Osteoblast (primary cell): ENCODE results near the gene ARHGAP12. TPM values are rescaled to one million over a fixed set of nuclear protein-coding genes. Genes with fewer than 3 reads are reported as not detected.
A peak's percentile ranks its signal among the peaks of the same experiment; 100 is the strongest.

ENCODE experiments used
- DNase-seq: peaks from one replicate; pipeline ENCODE4 v3.0.0; 2011; ENCODE audit warnings: low spot score, mixed read lengths; ENCODE audit not compliant: insufficient read length; ENCODE audit errors: missing footprints
- H2AFZ ChIP-seq: 2 replicates; pipeline ENCODE4 v1.6.0; 2011; ENCODE audit warnings: mild to moderate bottlenecking, low read length
- H3K27ac ChIP-seq: 2 replicates; pipeline ENCODE4 v1.5.1; 2011; ENCODE audit warnings: mild to moderate bottlenecking, low read depth, low read length, moderate library complexity
- H3K27me3 ChIP-seq: 2 replicates; pipeline ENCODE4 v1.6.0; 2012; ENCODE audit warnings: mild to moderate bottlenecking, control low read depth, inconsistent platforms, low read length, moderate library complexity; ENCODE audit not compliant: insufficient read depth
- H3K36me3 ChIP-seq: 2 replicates; pipeline ENCODE4 v1.5.1; 2011; ENCODE audit warnings: mild to moderate bottlenecking, low read length, control low read depth, moderate library complexity; ENCODE audit not compliant: insufficient read depth
- H3K4me1 ChIP-seq: 2 replicates; pipeline ENCODE4 v1.5.1; 2011; ENCODE audit warnings: mild to moderate bottlenecking, low read length, control low read depth, moderate library complexity; ENCODE audit not compliant: insufficient read depth
- H3K4me2 ChIP-seq: 2 replicates; pipeline ENCODE4 v1.6.0; 2011; ENCODE audit warnings: mild to moderate bottlenecking, low read length; ENCODE audit not compliant: insufficient read depth
- H3K4me3 ChIP-seq: fragments of 200-600 bp; sonication (generic); 3 replicates; pipeline ENCODE4 v1.5.1; 2012; ENCODE audit warnings: mild to moderate bottlenecking, low read length, inconsistent platforms; ENCODE audit not compliant: insufficient read depth
- H3K79me2 ChIP-seq: 2 replicates; pipeline ENCODE4 v1.6.0; 2012; ENCODE audit warnings: mild to moderate bottlenecking, low read length, control low read depth, inconsistent platforms; ENCODE audit not compliant: insufficient read depth
- H3K9me3 ChIP-seq: 2 replicates; pipeline ENCODE4 v1.5.1; 2011; ENCODE audit warnings: low read depth, low read length, control low read depth
- H4K20me1 ChIP-seq: 2 replicates; pipeline ENCODE4 v1.6.0; 2012; ENCODE audit warnings: mild to moderate bottlenecking, low read length, control low read depth; ENCODE audit not compliant: insufficient read depth
- total RNA-seq: library from RNA; depleted of rRNA; stranded (reverse); fragments of >200 nt; gene quantifications from 2 replicates; pipeline ENCODE4 v1.2.3, GENCODE V29; 2012
- TF ChIP-seq, protein P1 (sequence below): IDR thresholded peaks from 2 replicates; pipeline ENCODE4 v1.5.1; 2011; ENCODE audit warnings: mild to moderate bottlenecking, low read depth, low read length, moderate library complexity; ENCODE audit errors: extremely low read depth

ARHGAP12 gene
- total RNA-seq, 1 donor: 76.0 TPM

DNA sequence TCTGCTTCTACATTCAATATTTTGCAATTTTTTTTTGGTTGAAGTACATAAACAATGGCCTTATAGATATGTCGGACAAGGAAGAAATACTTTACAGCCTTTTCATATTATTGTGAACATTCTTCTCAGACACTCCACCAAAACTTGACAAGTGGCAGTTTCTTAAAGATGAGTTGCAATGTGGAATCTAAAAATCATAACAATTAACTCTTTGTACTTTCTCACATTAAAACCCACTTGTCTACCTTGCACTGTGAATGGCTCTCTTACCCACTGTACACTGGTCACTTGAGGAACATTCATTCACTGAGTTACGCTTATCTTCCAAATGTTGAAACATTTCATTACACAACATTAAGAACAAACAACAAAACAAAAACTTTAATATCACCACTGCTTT, 44.2 kb downstream of the ARHGAP12 start:
- Histone ChIP-seq H3K4me1 (no peaks in the 10 kb centered on the region), H3K4me2 (no peak overlapping the region), H3K27me3 (no peaks in the 10 kb centered on the region), H3K36me3 (no peaks in the 10 kb centered on the region), H2AFZ (no peak overlapping the region), H3K79me2 (peaks cover 57% of the 10 kb centered on the region), H3K9me3 (no peaks in the 10 kb centered on the region), H3K27ac (no peak overlapping the region), H3K4me3 (no peak overlapping the region), H4K20me1 (peaks cover 9% of the 10 kb centered on the region)
- DNase-seq: peak; percentile 22
- TF ChIP-seq, protein P1, sequence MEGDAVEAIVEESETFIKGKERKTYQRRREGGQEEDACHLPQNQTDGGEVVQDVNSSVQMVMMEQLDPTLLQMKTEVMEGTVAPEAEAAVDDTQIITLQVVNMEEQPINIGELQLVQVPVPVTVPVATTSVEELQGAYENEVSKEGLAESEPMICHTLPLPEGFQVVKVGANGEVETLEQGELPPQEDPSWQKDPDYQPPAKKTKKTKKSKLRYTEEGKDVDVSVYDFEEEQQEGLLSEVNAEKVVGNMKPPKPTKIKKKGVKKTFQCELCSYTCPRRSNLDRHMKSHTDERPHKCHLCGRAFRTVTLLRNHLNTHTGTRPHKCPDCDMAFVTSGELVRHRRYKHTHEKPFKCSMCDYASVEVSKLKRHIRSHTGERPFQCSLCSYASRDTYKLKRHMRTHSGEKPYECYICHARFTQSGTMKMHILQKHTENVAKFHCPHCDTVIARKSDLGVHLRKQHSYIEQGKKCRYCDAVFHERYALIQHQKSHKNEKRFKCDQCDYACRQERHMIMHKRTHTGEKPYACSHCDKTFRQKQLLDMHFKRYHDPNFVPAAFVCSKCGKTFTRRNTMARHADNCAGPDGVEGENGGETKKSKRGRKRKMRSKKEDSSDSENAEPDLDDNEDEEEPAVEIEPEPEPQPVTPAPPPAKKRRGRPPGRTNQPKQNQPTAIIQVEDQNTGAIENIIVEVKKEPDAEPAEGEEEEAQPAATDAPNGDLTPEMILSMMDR: no peak

DNA sequence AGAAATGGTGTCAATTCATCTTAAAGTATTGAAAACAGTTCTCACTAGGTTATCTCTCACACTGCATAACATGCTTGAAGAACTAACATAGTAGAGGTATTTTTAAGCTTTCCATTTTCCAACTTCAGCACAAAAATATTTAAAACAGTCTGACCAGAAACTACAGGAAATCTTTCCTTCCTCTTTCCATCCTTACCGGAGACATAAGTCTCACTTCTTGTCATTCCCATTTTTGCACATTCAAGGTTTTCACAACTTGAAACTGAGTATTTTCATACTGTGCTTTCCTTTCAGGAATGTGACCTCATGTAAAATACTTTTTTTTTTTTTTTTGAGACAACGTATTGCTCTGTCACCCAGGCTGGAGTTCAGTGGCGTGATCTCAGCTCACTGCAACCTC, 45.2 kb downstream of the ARHGAP12 start:
- H3K4me3 ChIP-seq: no peak overlapping the region
- H2AFZ ChIP-seq: no peak overlapping the region
- no peaks in the 10 kb centered on the region for H3K9me3 ChIP-seq
- DNase-seq: no peak
- peaks cover 9% of the 10 kb centered on the region for H4K20me1 ChIP-seq
- H3K4me1 ChIP-seq: no peaks in the 10 kb centered on the region
- H3K27me3 ChIP-seq: no peaks in the 10 kb centered on the region
- H3K27ac ChIP-seq: no peak overlapping the region
- H3K4me2 ChIP-seq: no peak overlapping the region
- TF ChIP-seq, protein P1: no peak
- H3K79me2 ChIP-seq: peaks cover 54% of the 10 kb centered on the region
- H3K36me3 ChIP-seq: no peaks in the 10 kb centered on the region

DNA sequence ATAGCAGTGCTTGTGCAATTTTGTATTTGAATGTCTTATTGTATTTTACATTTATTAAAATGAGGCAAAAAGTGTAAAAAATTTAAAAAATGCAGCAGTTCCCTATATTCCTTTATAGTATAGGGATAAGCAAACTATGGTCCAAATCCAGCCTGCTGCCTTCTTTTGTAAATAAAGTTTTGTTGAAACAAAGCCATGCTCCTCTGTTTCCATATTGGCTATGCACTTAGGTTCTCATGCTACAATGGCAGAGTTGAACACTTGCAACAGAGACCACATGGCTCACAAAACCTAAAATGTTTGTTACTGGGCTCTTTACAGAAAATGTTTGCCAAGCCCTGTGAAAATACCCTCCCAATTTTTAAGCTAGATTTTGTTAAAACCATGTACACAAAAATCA, 50.1 kb downstream of the ARHGAP12 start:
- Histone ChIP-seq H3K36me3 (no peaks in the 10 kb centered on the region), H3K79me2 (peaks cover 54% of the 10 kb centered on the region), H3K4me1 (no peaks in the 10 kb centered on the region), H3K4me3 (no peak overlapping the region), H2AFZ (no peak overlapping the region), H3K27me3 (no peaks in the 10 kb centered on the region), H3K9me3 (no peaks in the 10 kb centered on the region), H3K4me2 (no peak overlapping the region), H4K20me1 (peaks cover 5% of the 10 kb centered on the region), H3K27ac (no peak overlapping the region)
- DNase-seq: no peak
- TF ChIP-seq, protein P1: no peak

DNA sequence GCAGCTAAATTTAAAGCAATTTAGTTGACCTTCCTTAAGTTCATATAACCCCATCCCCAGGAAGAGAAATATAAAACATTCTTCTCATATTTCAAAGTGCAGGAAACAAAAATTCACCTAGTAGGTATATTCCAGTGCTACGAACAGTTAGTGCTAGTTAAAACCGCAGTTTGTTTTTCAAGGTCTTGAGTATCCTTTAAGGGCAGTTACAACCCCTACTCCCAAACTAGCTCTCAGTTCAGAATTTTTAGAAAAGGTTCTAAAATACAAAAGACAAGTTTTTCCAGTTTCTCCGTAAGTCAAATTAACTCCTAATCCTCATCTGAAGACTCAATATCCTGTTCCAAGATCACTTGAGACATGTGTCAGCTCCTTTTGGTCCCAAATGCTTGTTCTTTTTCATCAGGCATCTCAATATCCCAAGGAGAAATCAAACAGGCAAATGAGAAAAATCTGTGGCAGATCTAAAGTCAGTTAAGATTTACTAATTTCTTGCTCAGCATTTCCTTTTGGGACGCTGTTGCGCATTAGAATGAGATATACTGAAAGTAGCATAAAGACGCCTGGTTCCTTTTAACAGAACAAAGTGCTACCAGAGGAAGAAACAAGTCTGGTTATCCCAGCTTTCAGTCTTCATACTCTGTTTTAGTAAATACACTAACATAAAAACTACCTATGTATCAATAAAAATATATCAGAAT, 51.8 kb downstream of the ARHGAP12 start:
- Histone ChIP-seq H4K20me1 (peaks cover 7% of the 10 kb centered on the region), H3K27me3 (no peaks in the 10 kb centered on the region), H3K79me2 (peaks cover 63% of the 10 kb centered on the region), H3K27ac (no peak overlapping the region), H2AFZ (no peak overlapping the region), H3K9me3 (no peaks in the 10 kb centered on the region), H3K4me3 (no peak overlapping the region), H3K36me3 (no peaks in the 10 kb centered on the region), H3K4me1 (no peaks in the 10 kb centered on the region), H3K4me2 (no peak overlapping the region)
- DNase-seq: no peak
- TF ChIP-seq, protein P1: no peak
